OCI-LY1 (cell line): ENCODE data around the gene IFI27.

Experiments
- EZH2 ChIP-seq: fragments of 200-600 bp; sonication (generic), shearing (Covaris generic); IDR thresholded peaks from 2 replicates; pipeline ENCODE4 v1.8.0; 2017; ENCODE audit warnings: borderline replicate concordance, mixed run types, mild to moderate bottlenecking, antibody characterized with exemption, low read length, moderate library complexity, mixed read lengths
- TF ChIP-seq, protein P1 (sequence below): fragments of 200-600 bp; sonication (generic), shearing (Covaris generic); IDR thresholded peaks from 2 replicates; pipeline ENCODE4 v1.5.1; 2017; ENCODE audit warnings: mild to moderate bottlenecking, antibody characterized with exemption, low read length, moderate library complexity, mixed read lengths

DNA sequence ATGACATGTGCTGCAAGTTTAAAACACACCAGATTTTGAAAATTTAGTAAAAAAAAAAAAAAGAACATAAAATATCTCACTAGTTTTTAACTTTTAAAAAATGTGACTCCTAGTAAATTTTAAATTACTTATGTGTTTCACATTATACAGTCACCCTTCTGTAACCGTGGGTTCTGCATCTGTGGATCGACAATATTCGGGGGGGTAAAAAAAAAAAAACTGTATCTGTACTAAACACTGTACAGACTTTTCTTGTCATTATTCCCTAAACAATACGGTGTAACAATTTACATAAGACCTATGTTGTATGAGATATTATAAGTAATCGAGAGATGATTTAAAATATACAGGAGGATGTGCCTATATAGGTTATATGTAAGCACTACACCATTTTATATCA, 32.7 kb upstream of the IFI27 start:
- TF ChIP-seq, protein P1, sequence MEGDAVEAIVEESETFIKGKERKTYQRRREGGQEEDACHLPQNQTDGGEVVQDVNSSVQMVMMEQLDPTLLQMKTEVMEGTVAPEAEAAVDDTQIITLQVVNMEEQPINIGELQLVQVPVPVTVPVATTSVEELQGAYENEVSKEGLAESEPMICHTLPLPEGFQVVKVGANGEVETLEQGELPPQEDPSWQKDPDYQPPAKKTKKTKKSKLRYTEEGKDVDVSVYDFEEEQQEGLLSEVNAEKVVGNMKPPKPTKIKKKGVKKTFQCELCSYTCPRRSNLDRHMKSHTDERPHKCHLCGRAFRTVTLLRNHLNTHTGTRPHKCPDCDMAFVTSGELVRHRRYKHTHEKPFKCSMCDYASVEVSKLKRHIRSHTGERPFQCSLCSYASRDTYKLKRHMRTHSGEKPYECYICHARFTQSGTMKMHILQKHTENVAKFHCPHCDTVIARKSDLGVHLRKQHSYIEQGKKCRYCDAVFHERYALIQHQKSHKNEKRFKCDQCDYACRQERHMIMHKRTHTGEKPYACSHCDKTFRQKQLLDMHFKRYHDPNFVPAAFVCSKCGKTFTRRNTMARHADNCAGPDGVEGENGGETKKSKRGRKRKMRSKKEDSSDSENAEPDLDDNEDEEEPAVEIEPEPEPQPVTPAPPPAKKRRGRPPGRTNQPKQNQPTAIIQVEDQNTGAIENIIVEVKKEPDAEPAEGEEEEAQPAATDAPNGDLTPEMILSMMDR, result no peak
- TF ChIP-seq EZH2, result no peak
